ENCODE data around the gene ZKSCAN7.

The ZKSCAN7 gene

GRCh38 chr3:44612678-44613077 is 57.7 kb downstream of the ZKSCAN7 start:
- TF ChIP-seq POLR2AphosphoS5 (IDR thresholded peaks at IDR 0.05; ENCODE audit: low read depth, low read length) = no peak
- no peak for TF ChIP-seq REST (IDR thresholded peaks at IDR 0.05; ENCODE audit: insufficient read depth in 1 of 2, low read depth in 2 of 2, low read length in 2 of 2)
- no peak for TF ChIP-seq TAF1 (IDR thresholded peaks at IDR 0.05; ENCODE audit: borderline replicate concordance, insufficient read depth, low read length)
- TF ChIP-seq FOXP2 (optimal IDR thresholded peaks at IDR 0.05; ENCODE audit: borderline replicate concordance, extremely low read depth, extremely low read length, insufficient read depth) = no peak
- no peak for TF ChIP-seq SIN3A (IDR thresholded peaks at IDR 0.05; ENCODE audit: borderline replicate concordance, insufficient read depth, low read length)
